Aortic smooth muscle cell (primary cell): ENCODE measurements around the gene INHBB. TPM values are rescaled to one million over a fixed set of nuclear protein-coding genes. Genes with fewer than 3 reads are reported as not detected.

Experiments used
- total RNA-seq: library from RNA; depleted of rRNA; stranded (reverse); fragments of >200 nt; gene quantifications from 2 replicates; pipeline ENCODE4 v1.2.3, GENCODE V29; 2014

Gene INHBB
- total RNA-seq: 0.12 and 0.13 TPM in 2 replicates

DNA sequence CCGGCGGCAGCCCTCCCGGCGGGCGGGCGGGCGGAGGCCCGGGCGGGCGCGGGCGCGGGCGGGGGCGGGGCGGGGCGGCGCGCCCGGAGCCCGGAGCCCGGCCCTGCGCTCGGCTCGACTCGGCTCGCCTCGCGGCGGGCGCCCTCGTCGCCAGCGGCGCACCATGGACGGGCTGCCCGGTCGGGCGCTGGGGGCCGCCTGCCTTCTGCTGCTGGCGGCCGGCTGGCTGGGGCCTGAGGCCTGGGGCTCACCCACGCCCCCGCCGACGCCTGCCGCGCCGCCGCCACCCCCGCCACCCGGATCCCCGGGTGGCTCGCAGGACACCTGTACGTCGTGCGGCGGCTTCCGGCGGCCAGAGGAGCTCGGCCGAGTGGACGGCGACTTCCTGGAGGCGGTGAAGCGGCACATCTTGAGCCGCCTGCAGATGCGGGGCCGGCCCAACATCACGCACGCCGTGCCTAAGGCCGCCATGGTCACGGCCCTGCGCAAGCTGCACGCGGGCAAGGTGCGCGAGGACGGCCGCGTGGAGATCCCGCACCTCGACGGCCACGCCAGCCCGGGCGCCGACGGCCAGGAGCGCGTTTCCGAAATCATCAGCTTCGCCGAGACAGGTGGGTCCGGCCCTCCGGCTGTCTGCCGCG lies at the start of gene INHBB:
INHBB (plus strand) TSS at position 111 of the 641 bp plus-strand sequence; CDS start at position 164, 53 bp downstream.

Other genes with a start within 250 kb of the INHBB start
- 26.7 and 33.3 TPM in 2 replicates for gene TMEM185B, start 122.7 kb upstream of the INHBB start, total RNA-seq
- gene RALB, start 93.3 kb upstream of the INHBB start, total RNA-seq: 62.6 and 83.4 TPM in 2 replicates